Endothelial cell of umbilical vein (primary cell): ENCODE results near the gene PKN1. TPM values are rescaled to one million over a fixed set of nuclear protein-coding genes. Genes with fewer than 3 reads are reported as not detected.

Source experiments
- BruUV-seq: library from RNA; stranded (reverse); fragments of 400-500 nt; replicated peaks from 2 replicates; lab custom pipeline; 2021; lab: Mats Ljungman, UMichigan
- CTCF ChIA-PET: fragments of 300-600, 350-600 bp; sonication (Branson Sonifier 250); formaldehyde crosslinking; loops from one replicate; lab custom pipeline; 2021; ENCODE audit warnings: antibody characterized with exemption, inconsistent platforms; lab: Charles Lee
- POLR2A ChIA-PET: fragments of 300-600, 350-600 bp; sonication (Branson Sonifier 250); formaldehyde crosslinking; loops from one replicate; lab custom pipeline; 2021; ENCODE audit warnings: antibody characterized with exemption, inconsistent platforms; lab: Charles Lee
- DNase-seq: peaks from one replicate; pipeline ENCODE4 v3.0.0-alpha.2; 2011; ENCODE audit warnings: low read depth, low spot score
- FAIRE-seq: peaks from 2 replicates; lab custom pipeline; 2011; peaks lifted over from hg19 to GRCh38; lab: Jason Lieb, UNC
- H2AFZ ChIP-seq: 2 replicates; pipeline ENCODE4 v1.6.0; 2012; ENCODE audit warnings: low read depth, low read length, control low read depth, inconsistent platforms
- H3K27ac ChIP-seq: 2 replicates; pipeline ENCODE4 v1.5.1; 2011; ENCODE audit warnings: low read depth, mild to moderate bottlenecking, control low read depth, low read length, moderate library complexity; ENCODE audit not compliant: insufficient read depth
- H3K27me3 ChIP-seq, 2 experiments: 2 replicates each; pipeline versions ENCODE4 v1.6.0 to v1.6.1; 2011; ENCODE audit warnings: low read length in 2 of 2, mixed read lengths in 1 of 2; ENCODE audit not compliant: control insufficient read depth in 2 of 2, insufficient read depth in 2 of 2
- H3K36me3 ChIP-seq, 2 experiments: 2 replicates in 1 of 2; 3 replicates in 1 of 2; pipeline ENCODE4 v1.5.1; 2011; ENCODE audit warnings: low read length in 2 of 2, mild to moderate bottlenecking in 1 of 2, moderate library complexity in 1 of 2; ENCODE audit not compliant: control insufficient read depth in 2 of 2, insufficient read depth in 2 of 2; ENCODE audit errors: extremely low read depth in 1 of 2
- H3K4me1 ChIP-seq: 3 replicates; pipeline ENCODE4 v1.5.1; 2011; ENCODE audit warnings: mild to moderate bottlenecking, low read length; ENCODE audit not compliant: control insufficient read depth, insufficient read depth; ENCODE audit errors: extremely low read depth
- H3K4me2 ChIP-seq: 2 replicates; pipeline ENCODE4 v1.6.1; 2011; ENCODE audit warnings: low read length, control low read depth, mixed read lengths; ENCODE audit not compliant: insufficient read depth
- H3K4me3 ChIP-seq, 3 experiments: fragments of 200-600 bp in 1 of 3; sonication (generic), shearing (Covaris generic) in 1 of 3; replicated peaks in 1 of 3; 2 replicates each; pipeline ENCODE4 v1.5.1; 2011 to 2016; ENCODE audit warnings: control low read depth in 3 of 3, low read length in 3 of 3, mild to moderate bottlenecking in 2 of 3, inconsistent platforms in 1 of 3, low read depth in 1 of 3, moderate library complexity in 1 of 3; ENCODE audit not compliant: insufficient read depth in 1 of 3
- H3K79me2 ChIP-seq: 2 replicates; pipeline ENCODE4 v1.6.0; 2012; ENCODE audit warnings: low read length, inconsistent platforms; ENCODE audit not compliant: control insufficient read depth, insufficient read depth
- H3K9ac ChIP-seq: replicated peaks from 2 replicates; pipeline ENCODE3; 2011; ENCODE audit warnings: low read length, control low read depth; ENCODE audit not compliant: insufficient read depth; ENCODE audit errors: extremely low read depth
- H3K9me1 ChIP-seq: replicated peaks from 3 replicates; pipeline ENCODE4 v1.6.0; 2011; ENCODE audit warnings: mild to moderate bottlenecking, low read length; ENCODE audit not compliant: control insufficient read depth, insufficient read depth; ENCODE audit errors: extremely low read depth
- H3K9me3 ChIP-seq: replicated peaks from 2 replicates; pipeline ENCODE4 v1.5.1; 2012; ENCODE audit warnings: low read length, inconsistent platforms; ENCODE audit not compliant: control insufficient read depth, insufficient read depth
- H4K20me1 ChIP-seq: replicated peaks from 2 replicates; pipeline ENCODE3; 2011; ENCODE audit warnings: mild to moderate bottlenecking, low read length; ENCODE audit not compliant: control insufficient read depth, insufficient read depth; ENCODE audit errors: extremely low read depth
- EZH2 ChIP-seq: IDR thresholded peaks from 2 replicates; pipeline ENCODE4 v1.6.1; 2012; ENCODE audit warnings: borderline replicate concordance, low read depth, mild to moderate bottlenecking, moderate library complexity, low read length, inconsistent platforms; ENCODE audit not compliant: severe bottlenecking
- FOS ChIP-seq: IDR thresholded peaks from 2 replicates; pipeline ENCODE4 v1.6.1; 2011; ENCODE audit warnings: mild to moderate bottlenecking, low read length, moderate library complexity, borderline replicate concordance; ENCODE audit not compliant: insufficient read depth
- JUN ChIP-seq: IDR thresholded peaks from 2 replicates; pipeline ENCODE4 v1.6.1; 2011; ENCODE audit warnings: borderline replicate concordance, low read depth; ENCODE audit not compliant: insufficient read length, insufficient read depth
- MYC ChIP-seq: IDR thresholded peaks from one replicate; pipeline ENCODE4 v1.6.1; 2011; ENCODE audit warnings: mild to moderate bottlenecking, low read depth, low read length
- POLR2A ChIP-seq: IDR thresholded peaks from 2 replicates; pipeline ENCODE4 v1.6.1; 2012; ENCODE audit warnings: low read depth, mild to moderate bottlenecking, control low read depth, low read length
- POLR2AphosphoS5 ChIP-seq: IDR thresholded peaks from 2 replicates; pipeline ENCODE4 v1.6.1; 2012; ENCODE audit warnings: low read depth, mild to moderate bottlenecking, control low read depth, low read length, moderate library complexity; ENCODE audit not compliant: insufficient read depth
- dilution Hi-C: fragments of 300-500 bp; cut with MboI; formaldehyde crosslinking; loops from one replicate; pipeline ENCODE4 v1.15.0; 2019; ENCODE audit warnings: low sequenced_read_pairs; ENCODE audit not compliant: extremely low pct_ligation_motif_present
- intact Hi-C: fragments of 100-400 bp; cut with micrococcal nuclease; formaldehyde crosslinking; loops from one replicate; pipeline ENCODE4 v1.10.0; 2022
- polyA plus RNA-seq, 4 experiments: library from polyadenylated mRNA; depleted of rRNA in 3 of 4; stranded (reverse) in 3 of 4; unstranded in 1 of 4; fragments of >200 nt; gene quantifications; 2 replicates each; pipeline versions ENCODE4 v1.2.1 to v1.2.3, GENCODE V29; 2011 to 2012; ENCODE audit warnings: missing spikeins in 1 of 4
- total RNA-seq: library from RNA; stranded (reverse); gene quantifications from 2 replicates; pipeline ENCODE4 v1.2.3, GENCODE V29; 2021
- TF ChIP-seq, protein P1 (sequence below), 2 donors: IDR thresholded peaks; 1 replicate in 1 of 2; 2 replicates in 1 of 2; pipeline ENCODE4 v1.5.1; 2011; ENCODE audit warnings: low read length in 2 of 2, mild to moderate bottlenecking in 2 of 2, moderate library complexity in 2 of 2, control low read depth in 1 of 2, inconsistent platforms in 1 of 2, low read depth in 1 of 2; ENCODE audit not compliant: insufficient read depth in 1 of 2; ENCODE audit errors: extremely low read depth in 1 of 2

Gene PKN1
- total and polyA plus RNA-seq, 2 donors (not counting 3 experiments of a cell fraction or from before 2014, with no cell fraction given): 148 to 302 TPM

GRCh38 chr19:14467391-14467790 is 34.3 kb downstream of the PKN1 start:
- Histone ChIP-seq H3K9me1 (no peaks in the 10 kb centered on the region), H3K9me3 (no peaks in the 10 kb centered on the region), H2AFZ (no peak overlapping the region), H3K4me2 (no peak overlapping the region), H3K27ac (no peak overlapping the region), H3K36me3 (peaks cover 18 to 42% of the 10 kb centered on the region in 2 experiments), H3K27me3 (no peaks in the 10 kb centered on the region), H3K4me1 (no peaks in the 10 kb centered on the region), H3K9ac (no peak overlapping the region), H3K79me2 (no peaks in the 10 kb centered on the region), H3K4me3 (no peak overlapping the region), H4K20me1 (no peaks in the 10 kb centered on the region)
- FAIRE-seq: no peak
- BruUV-seq: no TSS peak
- DNase-seq: no peak
- dilution Hi-C loops: no loop called here
- intact Hi-C loops: no loop called here
- TF ChIP-seq POLR2AphosphoS5: no peak
- POLR2A ChIA-PET: no interaction called here
- CTCF ChIA-PET: interaction anchor here (1.0 to 1.5 kb wide), 3 partner anchors 14 to 331 kb away, joined by 3 to 4 read pairs (median 3); partner anchors contain the start of gene ASF1B

GRCh38 chr19:14467816-14468215 is 34.7 kb downstream of the PKN1 start:
- no peaks in the 10 kb centered on the region for H3K27me3 ChIP-seq
- no peak overlapping the region for H2AFZ ChIP-seq
- H3K9me3 ChIP-seq: no peaks in the 10 kb centered on the region
- no peak overlapping the region for H3K27ac ChIP-seq
- no peak overlapping the region for H3K4me2 ChIP-seq
- TF ChIP-seq MYC (no peak), JUN (no peak), POLR2A (no peak), EZH2 (no peak), FOS (no peak), POLR2AphosphoS5 (no peak)
- TF ChIP-seq, protein P1, sequence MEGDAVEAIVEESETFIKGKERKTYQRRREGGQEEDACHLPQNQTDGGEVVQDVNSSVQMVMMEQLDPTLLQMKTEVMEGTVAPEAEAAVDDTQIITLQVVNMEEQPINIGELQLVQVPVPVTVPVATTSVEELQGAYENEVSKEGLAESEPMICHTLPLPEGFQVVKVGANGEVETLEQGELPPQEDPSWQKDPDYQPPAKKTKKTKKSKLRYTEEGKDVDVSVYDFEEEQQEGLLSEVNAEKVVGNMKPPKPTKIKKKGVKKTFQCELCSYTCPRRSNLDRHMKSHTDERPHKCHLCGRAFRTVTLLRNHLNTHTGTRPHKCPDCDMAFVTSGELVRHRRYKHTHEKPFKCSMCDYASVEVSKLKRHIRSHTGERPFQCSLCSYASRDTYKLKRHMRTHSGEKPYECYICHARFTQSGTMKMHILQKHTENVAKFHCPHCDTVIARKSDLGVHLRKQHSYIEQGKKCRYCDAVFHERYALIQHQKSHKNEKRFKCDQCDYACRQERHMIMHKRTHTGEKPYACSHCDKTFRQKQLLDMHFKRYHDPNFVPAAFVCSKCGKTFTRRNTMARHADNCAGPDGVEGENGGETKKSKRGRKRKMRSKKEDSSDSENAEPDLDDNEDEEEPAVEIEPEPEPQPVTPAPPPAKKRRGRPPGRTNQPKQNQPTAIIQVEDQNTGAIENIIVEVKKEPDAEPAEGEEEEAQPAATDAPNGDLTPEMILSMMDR (IDR thresholded peaks at IDR 0.05; ENCODE audit: extremely low read depth in 1 of 2, insufficient read depth in 1 of 2, low read depth in 1 of 2, low read length in 2 of 2): no peak
- dilution Hi-C loops (no loop called here), intact Hi-C loops (no loop called here)
- H3K79me2 ChIP-seq: no peaks in the 10 kb centered on the region
- DNase-seq (no peak), FAIRE-seq (no peak)
- no peaks in the 10 kb centered on the region for H3K4me1 ChIP-seq
- H4K20me1 ChIP-seq: no peaks in the 10 kb centered on the region
- ChIA-PET POLR2A (no interaction called here), CTCF (interaction anchor here (0.5 to 1.5 kb wide), 3 partner anchors 17 to 331 kb away, joined by 3 to 4 read pairs (median 3); partner anchors contain the start of gene ASF1B)
- H3K9ac ChIP-seq: no peak overlapping the region
- no peaks in the 10 kb centered on the region for H3K9me1 ChIP-seq
- no TSS peak for BruUV-seq
- H3K36me3 ChIP-seq: peaks cover 18 to 42% of the 10 kb centered on the region in 2 experiments
- no peak overlapping the region for H3K4me3 ChIP-seq
